PC-9 (cell line): Measurements from ENCODE around the gene ALB.

Source experiments
- CTCF ChIP-seq: fragments of 200-600 bp; sonication (generic); conservative IDR thresholded peaks from 2 replicates; pipeline ENCODE4 v1.6.1; 2017; ENCODE audit warnings: mixed run types, antibody characterized with exemption, mild to moderate bottlenecking, moderate library complexity
- EZH2 ChIP-seq: fragments of 200-600 bp; sonication (generic); IDR thresholded peaks from 2 replicates; pipeline ENCODE4 v1.8.0; 2017; ENCODE audit warnings: antibody characterized with exemption, low read depth

DNA sequence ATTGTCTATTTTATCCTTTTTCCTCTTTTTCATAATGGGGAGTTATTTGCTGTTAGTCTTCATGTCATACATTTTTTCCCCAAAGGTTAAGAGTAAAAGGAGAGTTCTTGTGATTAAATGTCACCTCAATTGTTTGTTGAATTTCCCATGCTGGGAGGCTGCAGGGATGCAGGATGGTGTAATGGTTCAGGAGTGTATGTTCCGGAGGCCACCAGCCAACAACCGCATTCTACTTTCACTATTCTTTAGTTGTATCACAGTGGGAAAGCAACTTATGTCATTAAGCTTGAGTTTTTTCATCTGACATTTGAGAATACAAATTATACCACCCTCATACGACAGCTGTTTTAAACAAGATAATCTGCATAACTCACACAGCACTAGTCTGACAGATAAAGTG, 47.3 kb downstream of the ALB start:
- TF ChIP-seq CTCF, result no peak
- TF ChIP-seq EZH2, result no peak
